Measurements from ENCODE around the gene WDR33.

DNA sequence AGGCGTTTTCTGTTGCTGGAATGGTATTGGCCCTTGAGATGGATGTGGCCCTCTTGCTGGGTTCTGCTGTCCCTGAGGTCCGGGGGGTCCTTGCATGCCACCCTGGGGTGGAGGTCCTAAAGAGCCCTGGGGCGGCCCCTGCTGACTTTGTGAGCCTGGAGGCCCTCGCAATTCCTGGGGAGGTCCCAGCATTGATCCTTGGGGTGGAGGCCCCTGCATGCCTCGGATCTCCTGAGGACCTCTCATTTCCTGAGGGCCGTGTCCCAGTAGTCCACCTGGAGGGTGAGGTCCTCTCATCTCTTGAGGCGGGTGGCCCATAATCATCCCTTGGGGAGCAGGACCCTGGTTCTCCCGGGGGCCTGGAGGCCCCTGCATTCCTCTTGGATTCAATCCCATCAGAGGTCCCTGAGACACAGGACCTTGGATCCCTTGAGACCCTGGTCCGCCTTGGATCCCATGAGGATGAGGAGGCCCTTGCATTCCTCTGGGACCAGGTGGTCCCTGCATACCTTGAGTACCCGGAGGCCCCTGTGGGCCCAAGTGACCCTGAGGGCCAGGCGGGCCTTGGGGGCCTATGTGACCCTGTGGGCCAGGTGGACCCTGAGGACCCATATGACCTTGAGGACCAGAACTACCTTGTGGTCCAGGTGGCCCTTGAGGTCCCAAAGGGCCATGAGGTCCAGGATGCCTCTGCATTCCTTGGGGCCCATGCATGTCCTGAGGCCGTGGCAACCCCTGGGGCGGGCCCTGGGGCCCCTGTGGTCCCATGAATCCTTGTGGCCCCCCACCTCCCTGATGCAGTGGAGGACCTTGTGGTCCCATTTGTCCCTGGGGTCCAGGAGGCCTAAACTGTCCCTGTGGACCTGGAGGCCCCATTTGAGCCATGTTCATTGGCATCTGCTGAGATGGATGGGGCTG lies 91.4 kb downstream of the WDR33 start:
- TF ChIP-seq POLR2AphosphoS5 (IDR thresholded peaks at IDR 0.05; ENCODE audit: insufficient read depth in 1 of 2, low read depth in 1 of 2), result no peak
- TF ChIP-seq, protein P1, sequence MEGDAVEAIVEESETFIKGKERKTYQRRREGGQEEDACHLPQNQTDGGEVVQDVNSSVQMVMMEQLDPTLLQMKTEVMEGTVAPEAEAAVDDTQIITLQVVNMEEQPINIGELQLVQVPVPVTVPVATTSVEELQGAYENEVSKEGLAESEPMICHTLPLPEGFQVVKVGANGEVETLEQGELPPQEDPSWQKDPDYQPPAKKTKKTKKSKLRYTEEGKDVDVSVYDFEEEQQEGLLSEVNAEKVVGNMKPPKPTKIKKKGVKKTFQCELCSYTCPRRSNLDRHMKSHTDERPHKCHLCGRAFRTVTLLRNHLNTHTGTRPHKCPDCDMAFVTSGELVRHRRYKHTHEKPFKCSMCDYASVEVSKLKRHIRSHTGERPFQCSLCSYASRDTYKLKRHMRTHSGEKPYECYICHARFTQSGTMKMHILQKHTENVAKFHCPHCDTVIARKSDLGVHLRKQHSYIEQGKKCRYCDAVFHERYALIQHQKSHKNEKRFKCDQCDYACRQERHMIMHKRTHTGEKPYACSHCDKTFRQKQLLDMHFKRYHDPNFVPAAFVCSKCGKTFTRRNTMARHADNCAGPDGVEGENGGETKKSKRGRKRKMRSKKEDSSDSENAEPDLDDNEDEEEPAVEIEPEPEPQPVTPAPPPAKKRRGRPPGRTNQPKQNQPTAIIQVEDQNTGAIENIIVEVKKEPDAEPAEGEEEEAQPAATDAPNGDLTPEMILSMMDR (IDR thresholded peaks at IDR 0.05), result no peak
